GM18867 (cell line): ENCODE measurements around the gene SLC17A2.

Source experiments
- ATAC-seq: cut with Tn5 transposase; IDR thresholded peaks from one replicate; pipeline ENCODE4 v1.9.1; 2021; ENCODE audit warnings: mild to moderate bottlenecking, moderate library complexity; ENCODE audit not compliant: unreplicated experiment

Gene SLC17A2

DNA sequence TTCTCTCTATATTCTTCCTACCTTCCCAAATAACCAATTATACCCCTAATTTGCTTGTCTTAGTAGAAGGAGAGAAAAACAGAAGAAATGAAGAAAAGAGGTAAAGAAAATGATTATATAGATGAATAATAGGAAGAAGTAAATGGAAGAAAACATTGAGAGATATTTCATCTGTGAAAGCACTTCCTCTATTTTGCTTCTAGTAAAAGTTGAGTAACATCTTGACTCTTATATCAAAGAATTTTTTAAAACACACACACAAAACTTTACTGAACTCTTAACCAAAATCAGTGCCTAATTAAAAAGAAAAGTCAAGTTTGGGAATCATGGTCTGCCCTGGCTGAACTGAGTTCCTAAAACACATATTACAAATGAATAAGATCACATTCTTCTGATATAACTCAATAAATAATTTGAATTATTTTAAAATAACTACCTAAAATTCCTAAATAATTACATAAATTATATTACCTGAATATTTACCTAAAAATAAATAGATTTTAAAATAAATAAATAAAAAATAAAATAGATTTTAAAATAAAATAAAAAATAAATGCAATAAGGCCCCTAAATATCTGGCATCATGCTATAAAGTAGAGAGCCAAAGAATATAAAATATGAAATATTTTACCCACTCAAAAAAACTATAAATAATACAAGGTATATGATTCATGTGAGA lies 8.8 kb downstream of the SLC17A2 start:
- ATAC-seq: no peak

DNA sequence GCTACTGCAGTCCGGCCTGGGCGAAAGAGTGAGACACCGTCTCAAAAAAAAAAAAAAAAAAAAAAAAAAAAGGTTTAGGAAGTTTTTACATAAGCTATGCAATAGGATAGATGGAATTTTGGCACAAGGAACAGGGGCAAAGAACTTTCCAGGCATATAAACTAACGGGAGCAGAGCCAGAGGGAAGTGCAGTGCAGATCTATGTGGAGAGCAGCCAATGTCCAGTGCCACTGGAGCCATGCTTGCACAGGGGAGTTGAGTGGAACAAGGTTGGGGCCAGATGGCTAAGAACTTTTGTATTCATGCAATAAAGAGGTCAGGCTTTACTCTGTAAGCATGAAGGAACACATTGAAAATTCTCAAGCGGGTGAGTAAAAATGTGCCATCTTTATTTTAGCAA lies 10.8 kb downstream of the SLC17A2 start:
- ATAC-seq: no peak

DNA sequence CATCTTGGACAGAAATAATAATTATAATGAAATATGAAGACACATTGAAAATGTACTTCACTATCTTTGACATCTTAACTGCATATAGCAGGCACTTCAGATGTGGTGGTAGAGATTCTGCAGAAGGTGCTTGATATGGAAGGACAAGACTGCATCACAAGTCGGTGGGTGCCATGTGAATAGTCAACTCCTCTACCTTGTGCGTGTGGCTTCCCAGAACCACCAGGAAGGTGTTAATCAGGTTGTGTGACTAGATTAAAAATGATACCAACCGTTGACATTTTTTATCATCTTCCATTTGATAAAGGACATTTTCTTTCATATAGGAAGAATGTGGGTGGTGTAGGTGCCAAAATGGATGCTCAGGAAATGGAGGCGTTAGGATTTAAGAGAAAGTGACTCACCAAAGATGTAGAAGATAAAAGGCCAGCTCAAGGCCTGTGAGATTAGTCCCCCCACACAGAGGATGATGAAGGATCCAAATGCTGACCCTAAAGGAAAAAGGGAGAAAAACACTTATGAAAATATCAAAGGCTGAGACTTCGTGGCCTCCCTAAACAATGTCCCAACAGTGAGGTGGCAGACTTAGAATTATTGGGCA lies 12.3 kb downstream of the SLC17A2 start:
- no peak for ATAC-seq

DNA sequence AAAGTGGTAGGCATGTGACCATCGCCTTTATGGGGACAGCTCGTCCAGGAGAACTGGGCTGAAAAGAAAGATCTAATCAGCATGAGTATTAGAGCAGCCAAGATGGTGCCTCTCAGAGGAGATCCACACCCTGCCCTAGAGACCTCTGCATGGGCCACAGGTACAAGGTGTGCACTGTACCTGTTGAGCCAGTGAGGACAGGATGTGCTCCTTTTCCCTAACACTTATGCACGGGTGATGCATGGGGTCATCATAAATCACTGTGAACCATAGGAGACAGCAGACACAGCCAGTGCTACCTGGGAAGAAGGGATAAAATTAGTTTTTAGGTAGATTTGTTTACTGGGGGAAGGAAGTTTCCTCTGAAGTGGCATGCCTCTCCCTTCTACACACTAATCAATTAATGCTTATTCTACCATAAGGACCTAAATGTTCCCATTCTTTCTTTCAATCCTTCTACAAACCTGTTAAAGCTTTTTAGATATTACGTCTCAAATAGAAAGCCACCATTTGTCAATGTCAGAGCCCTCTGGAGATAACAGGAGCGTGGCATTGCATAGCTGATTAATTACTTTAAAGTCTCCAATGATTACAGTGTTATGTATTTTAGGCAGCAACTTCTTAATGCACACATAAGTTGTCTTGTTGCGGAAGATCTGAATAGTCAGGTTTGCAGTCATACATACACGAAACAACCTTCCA lies 13.6 kb downstream of the SLC17A2 start:
- no peak for ATAC-seq

DNA sequence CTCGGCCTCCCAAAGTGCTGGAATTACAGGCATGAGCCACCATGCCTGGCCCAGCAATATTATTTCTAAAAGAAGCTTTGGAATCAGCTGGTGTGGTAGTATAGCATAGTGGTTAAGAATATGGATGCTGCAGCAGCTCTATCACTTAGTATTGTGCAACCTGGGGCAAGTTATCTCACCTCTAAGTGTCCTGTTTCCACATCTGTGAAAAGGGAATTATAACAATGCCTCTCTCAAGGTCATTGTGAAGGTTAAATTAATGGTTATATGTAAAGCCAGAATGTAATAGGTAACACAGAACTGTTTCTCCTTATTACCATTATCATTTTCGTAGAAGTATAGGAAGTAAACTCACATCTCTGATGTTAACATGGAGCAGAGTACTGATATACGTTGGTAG lies 14.2 kb downstream of the SLC17A2 start:
- no peak for ATAC-seq

DNA sequence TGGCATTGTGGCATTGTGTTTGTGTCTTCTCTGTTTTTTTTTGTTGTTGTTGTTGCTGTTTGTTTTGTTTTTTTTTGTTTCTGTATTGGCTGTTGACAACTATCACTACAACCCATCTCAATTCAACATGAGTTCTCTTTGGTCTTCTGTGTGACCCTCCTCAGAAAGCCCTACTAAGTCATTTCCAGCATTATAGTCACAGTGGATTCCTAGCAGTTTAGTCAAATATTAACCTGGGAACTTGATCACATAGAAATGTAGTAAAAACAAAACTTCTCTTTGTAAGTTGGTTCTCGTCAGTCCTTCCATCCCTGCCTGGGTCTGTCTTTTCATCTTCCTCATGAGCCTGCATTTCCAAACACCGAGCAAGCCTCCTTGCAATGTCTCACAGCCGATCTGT lies 16.8 kb downstream of the SLC17A2 start:
- no peak for ATAC-seq

DNA sequence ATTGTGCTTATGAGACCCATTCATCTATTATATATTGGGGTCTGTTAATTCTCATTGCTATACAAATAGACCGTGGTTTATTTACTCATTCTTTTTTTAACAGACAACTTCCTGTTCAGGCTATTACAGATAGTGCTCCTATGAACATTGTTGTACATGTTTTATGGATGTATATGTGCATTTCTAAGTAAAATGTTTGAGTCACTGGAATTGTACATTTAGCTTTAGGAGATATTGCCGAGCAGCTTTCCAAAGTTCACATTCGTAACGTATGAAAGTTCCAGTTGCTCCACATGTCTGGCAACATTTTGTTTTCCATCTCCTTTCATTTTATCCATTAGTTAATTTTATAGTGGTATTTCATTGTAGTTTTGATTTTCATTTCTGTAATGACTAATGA lies 19.1 kb downstream of the SLC17A2 start:
- ATAC-seq: no peak

DNA sequence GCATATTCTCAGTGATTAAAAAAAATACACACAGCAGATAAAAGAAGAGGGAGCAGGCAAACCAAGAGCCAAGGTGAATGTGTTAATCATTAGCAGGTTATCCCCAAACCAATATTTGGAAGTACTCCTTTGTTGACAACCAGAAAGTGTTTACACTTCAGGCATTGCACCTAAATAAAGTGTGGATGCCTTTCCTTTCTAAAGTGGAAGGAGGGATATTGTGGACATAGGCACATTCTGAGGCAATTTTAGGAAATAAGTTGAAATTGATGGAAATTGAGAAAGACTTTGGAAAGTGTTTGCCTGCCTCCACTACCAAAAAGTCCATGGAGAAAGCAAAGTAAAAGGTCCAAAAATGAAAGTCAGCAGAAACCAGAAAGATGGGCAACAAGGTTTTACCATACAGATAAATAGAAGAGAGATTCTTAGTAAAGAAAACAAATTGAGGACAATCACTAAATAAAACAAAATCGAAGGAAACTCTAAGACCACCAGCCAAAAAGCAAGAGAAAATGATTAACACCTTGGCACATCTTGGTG lies 22.9 kb downstream of the SLC17A2 start:
- ATAC-seq: no peak

DNA sequence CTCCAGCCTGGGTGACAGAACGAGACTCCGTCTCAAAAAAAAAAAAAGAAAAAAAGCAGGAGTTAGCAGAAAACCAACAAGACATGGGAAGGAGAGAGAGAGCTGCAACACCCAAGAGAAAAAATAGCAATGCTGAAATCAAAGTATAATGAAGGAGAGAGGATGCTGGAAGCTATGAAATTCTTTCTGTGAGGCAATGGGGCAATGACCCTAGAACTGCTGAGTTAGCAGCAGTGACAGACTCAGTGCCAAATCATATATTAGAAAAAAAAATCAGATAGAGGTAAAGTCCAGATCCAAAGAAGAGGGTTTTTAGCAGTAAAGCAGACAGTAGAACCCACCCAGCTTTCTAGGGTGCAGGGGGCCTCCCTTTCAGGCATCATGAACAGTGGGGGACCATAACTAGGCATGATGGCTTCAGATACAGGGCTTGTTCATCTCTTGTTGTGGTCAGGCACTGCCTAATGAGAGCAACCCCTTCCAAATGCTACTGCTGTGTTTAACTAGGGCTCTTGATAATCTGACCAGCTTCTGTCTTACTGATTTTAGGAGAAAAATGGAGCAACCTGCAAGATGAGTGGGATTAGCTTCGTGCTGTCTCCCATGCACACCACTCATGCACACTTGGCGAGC lies 26.9 kb downstream of the SLC17A2 start:
- no peak for ATAC-seq

DNA sequence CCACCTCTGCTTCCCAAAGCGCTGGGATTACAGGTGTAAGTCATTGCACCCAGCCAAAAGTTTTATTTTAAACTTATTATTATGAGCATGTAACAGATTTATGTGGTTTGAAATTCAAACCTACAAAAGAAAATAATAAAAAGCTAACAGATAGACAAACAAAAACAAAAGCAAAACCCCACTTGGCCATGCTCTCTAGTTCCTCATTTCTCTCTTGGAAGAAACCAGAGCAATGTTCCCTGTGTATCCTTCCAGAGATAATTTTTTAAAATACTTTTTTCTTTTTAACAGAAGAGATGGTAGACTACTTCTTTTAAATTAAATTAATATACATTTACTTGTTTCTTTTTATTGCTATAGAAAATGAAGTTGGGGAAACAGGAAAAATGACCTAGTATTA lies 28.4 kb downstream of the SLC17A2 start:
- no peak for ATAC-seq

DNA sequence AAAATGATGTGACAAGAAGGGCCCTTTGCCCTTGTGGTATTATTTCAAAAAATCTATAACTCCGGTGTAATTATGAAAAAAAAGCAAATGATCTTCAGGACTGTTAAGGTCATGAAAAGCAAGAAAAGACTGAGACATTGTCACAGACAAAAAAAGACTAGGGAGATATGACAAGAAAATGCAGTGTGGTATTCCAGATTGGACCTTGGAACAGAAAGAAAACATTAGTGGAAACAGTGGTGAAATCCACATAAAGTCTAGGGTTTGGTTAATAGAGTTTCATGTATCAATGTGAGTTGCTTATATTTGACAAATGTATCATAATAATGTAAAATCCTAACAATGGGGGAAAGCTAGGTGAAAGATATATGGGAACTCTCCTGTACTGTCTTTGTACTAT lies 29.6 kb downstream of the SLC17A2 start:
- ATAC-seq: no peak

DNA sequence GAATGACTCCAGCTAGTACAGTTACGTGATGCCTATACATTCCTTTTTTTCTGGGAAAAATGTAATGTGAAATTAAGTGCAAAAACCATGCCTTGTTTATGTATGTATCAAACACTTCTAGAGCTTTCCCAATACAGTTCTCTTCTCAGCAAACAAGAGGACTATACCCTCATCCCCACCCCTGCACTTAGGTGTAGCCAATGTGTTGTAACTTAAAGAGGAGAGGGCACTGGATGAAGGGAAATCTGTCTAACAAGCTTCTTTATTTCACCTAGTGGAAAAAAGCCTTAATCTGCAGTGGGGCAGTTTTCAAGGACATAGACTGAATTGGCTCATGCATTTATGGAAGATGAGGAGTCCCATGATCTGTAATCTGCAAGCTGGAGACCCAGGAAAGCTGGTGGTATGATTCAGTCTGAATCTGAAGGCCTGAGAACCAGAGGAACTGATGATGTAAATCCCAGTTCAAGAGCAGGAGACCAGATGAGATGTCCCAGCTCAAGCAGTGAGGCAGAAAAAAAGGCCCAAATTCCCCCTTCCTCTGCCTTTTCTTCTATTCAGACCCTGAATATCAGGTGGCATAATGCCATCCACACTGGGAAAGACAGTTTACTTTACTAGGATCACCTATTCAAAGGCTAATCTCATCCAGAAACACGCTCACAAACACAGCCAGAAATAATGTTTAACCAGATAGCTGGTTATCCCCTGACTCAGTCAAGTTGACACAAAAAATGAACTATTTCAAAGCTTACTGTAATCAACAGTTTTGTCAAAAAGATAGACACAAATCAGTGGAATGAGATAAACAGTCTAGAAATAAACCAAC lies 30.7 kb downstream of the SLC17A2 start:
- ATAC-seq: no peak

DNA sequence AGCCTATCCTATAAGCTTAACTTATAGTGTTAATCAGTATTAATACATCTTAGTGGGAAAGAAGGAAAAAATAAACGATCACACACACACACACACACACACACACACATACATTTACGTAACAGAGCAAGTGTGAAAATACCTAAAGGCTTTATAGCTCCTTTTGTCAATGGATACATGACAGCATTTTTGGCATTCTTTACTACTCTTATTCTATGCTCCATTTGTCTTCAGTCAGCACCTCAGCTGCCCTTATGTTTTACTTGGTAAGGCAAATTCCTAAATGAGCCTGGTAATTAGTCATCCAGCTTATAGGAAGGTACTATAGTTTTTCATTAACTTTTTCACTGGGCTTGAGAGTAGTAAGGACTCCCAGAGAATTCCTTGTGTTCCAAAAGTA lies 31.4 kb downstream of the SLC17A2 start:
- ATAC-seq: no peak

DNA sequence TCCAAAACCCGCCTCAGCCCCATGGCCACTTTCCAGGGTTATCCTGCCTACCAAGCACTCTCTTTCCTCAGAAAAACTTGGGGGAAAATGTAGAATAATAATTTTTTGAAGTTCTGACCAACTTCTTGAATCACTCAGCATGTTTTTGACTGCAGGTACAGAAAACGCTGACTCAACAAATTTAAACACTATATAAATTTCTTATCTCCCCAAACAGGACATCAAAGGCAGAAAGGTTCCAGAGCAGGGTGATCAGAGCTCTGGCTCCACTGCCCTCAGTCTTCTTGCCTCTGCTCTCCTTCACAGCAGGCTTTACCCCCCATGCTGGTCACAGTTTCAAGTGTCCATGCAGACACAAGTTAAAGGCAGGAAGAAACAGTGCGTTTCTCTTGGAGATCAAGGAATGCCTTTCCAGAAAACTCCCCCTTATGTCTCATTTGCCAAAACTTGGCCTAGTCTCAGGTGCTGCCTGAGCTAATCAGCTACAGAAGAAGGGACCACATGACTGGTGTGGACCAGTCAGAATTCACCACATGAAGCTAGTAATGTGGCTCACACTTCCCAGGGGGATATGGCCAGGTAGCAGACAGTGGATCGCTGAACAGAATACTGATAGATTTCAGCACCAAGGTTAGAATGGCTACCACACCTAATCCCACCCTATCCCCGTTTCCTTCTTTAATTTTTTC lies 32.1 kb downstream of the SLC17A2 start:
- no peak for ATAC-seq

DNA sequence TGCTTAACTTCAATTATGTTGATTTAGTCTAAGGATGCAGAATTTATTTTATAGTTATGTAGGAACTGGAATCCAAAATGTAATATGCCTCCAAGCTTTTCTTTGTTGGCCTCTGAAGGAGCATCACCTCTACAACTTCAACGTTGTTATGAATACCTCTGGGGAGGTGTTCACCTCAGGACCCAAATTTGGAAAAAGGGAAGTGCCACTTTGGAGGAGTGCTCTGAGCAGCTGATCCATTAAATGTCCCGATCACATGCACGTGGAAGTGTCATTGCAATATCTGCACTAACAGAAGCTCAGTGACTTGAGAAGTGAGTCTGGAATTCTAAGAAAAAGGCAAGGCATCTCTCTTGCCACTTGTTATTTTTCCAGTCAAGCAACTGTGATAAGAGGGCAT lies 34.2 kb downstream of the SLC17A2 start:
- ATAC-seq: no peak

DNA sequence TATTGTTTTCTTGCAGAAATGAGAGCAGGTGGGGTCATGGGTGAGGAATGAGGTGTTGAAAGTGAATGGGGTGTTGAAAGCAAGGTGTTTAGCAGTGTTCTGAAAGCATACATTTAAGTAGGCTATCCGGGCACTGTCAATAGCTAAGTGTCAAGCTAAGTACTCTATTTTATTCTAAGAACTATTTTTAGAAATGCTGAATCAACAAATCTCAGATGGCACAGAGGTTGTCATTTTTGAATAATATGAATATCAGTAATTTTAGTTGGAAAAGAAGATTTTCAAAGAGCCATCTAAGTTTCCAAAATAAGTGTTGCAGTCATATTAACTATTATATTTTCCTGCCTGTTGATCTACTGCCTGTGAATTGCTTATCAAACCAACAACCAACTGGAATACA lies 34.7 kb downstream of the SLC17A2 start:
- ATAC-seq: no peak

DNA sequence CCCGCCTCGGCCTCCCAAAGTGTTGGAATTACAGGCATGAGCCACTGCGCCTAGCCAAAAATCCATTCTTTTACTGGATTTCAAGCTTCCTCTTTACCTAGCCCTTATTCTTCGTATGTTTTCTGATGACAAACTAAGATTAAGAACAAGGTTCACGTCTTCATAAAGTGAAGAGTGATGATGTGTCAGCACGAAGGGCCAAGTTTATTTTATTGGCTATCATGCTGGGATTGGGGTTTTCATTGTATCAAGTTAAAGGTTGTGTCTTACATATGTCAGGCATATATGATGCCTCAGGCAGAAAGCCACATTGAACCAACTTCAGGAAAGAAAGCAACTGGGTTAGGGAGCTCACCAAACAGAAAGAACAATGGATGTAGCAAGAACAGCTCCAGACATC lies 36.7 kb downstream of the SLC17A2 start:
- no peak for ATAC-seq

DNA sequence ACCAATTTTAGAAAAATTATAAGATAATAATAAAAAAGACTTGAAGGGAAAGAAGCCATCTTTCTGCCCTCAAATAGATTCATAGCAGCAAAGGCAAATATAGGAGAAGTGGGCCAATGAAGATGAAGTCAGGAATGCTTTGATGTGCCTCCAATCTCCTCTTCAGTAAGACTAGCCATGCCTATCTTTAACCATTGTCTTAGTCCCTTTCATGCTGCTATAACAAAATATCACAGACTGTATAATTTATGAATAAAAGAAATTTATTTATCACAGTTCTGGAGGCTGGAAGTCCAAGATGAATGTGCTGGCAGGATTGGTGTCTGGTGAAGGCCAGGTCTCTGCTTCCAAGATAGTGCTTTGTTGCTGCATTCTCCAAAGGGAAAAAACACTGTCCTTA lies 37.6 kb downstream of the SLC17A2 start:
- no peak for ATAC-seq

DNA sequence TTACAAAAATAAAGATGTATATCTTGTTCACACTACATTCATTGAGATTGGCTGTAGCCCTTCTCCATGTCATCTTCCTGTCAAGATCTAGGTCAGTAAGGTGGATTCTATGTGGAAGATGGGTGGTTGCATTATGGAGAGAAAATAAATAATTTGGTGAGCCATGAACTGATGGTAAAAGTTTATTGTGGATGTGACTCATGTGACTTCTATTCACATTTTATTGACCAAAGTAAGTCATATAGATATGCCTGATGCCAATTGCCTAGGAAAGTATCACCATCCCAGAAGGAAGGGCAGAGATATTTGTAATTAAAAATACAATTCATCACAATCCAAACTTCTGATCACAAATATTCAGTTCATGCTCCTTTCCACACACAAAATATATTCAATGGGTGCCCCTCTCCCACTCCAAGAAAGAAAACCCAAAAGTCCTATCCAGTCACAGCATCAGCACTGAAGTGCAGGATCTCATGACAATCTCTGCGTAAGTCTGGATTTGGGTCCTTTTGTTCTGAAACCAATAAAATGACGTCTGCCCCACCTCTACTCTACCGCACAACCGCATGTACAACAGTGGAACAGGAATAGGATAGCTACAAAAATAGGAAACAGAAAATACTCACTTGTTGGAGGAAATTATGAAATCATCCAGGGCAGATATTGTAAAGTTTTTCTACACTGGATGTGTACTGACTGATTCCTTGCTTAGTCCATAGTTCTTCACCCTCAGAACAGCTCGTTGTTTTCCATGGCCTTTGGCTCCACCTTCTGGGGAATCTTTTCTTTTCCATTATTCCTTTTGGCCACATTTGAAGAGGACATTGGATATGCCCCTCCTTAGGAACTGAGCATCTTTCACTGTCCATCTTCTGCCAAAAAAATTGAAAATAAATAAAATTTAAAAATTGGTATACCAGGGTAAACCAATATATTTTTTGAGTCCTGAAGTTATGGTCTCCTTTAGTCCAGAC lies 40.3 kb downstream of the SLC17A2 start:
- ATAC-seq: no peak
